Measurements from ENCODE around the gene FAM9C. TPM values are rescaled to one million over a fixed set of nuclear protein-coding genes. Genes with fewer than 3 reads are reported as not detected.
A peak's percentile ranks its signal among the peaks of the same experiment; 100 is the strongest.

FAM9C gene
- total RNA-seq, 1 experiment from 2014 or later: not detected

DNA sequence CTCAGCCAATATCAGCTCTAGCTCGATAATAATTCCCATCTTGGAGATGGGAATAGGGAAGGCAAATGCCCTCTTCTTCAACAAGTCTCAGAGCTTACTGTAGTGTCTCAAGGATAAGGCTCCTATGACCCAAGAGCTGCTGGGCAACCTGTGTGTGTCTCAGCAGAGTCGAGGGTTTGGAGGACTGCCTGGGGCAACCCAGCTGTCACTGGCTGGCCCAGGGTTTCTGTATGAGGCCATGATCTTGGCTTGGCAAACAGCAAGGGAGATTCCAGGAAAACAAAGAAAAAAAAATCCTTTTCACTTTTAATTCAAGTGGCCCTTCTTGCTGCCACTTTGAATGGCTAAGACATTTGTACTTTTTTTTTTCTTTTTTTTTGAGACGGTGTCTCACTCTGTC lies 35.1 kb downstream of the FAM9C start:
- Histone ChIP-seq H3K4me3 (ENCODE audit: low read depth in 2 of 2, low read length in 2 of 2) (no peak overlapping the region), H3K9me3 (ENCODE audit: control insufficient read depth, insufficient read depth, low read depth, low read length) (no peaks in the 10 kb centered on the region), H3K36me3 (ENCODE audit: control insufficient read depth, insufficient read depth, low read length) (no peaks in the 10 kb centered on the region), H3K27me3 (ENCODE audit: control insufficient read depth, insufficient read depth, low read length) (no peaks in the 10 kb centered on the region), H3K4me1 (ENCODE audit: control insufficient read depth, insufficient read depth, low read length) (peaks cover 10% of the 10 kb centered on the region), H3K27ac (ENCODE audit: low read length) (peak overlapping the region; percentile 69; the same call in 1 of the 2 replicates)
- DNase-seq (ENCODE audit: low read depth, low spot score) (no peak), ATAC-seq (no peak)
- intact Hi-C loops (cut with micrococcal nuclease; ENCODE audit: unreplicated experiment) (no loop called here), in situ Hi-C loops (cut with HindIII; ENCODE audit: low pct_unique_long_range_greater_than_20kb, low sequenced_read_pairs) (no loop called here)
- BruUV-seq (replicated peaks): no TSS peak
- ChIA-PET CTCF (no interaction called here), POLR2A (no interaction called here)
- TF ChIP-seq REST (IDR thresholded peaks at IDR 0.05; ENCODE audit: insufficient read depth in 1 of 2, low read depth in 2 of 2, low read length in 1 of 2) (no peak), SIN3A (IDR thresholded peaks at IDR 0.05; ENCODE audit: borderline replicate concordance, insufficient read depth, low read depth, low read length) (no peak), TCF7L2 (IDR thresholded peaks at IDR 0.05; ENCODE audit: low read depth, low read length) (no peak), POLR2AphosphoS5 (IDR thresholded peaks at IDR 0.05; ENCODE audit: low read depth, low read length) (no peak)
- TF ChIP-seq, protein P1, sequence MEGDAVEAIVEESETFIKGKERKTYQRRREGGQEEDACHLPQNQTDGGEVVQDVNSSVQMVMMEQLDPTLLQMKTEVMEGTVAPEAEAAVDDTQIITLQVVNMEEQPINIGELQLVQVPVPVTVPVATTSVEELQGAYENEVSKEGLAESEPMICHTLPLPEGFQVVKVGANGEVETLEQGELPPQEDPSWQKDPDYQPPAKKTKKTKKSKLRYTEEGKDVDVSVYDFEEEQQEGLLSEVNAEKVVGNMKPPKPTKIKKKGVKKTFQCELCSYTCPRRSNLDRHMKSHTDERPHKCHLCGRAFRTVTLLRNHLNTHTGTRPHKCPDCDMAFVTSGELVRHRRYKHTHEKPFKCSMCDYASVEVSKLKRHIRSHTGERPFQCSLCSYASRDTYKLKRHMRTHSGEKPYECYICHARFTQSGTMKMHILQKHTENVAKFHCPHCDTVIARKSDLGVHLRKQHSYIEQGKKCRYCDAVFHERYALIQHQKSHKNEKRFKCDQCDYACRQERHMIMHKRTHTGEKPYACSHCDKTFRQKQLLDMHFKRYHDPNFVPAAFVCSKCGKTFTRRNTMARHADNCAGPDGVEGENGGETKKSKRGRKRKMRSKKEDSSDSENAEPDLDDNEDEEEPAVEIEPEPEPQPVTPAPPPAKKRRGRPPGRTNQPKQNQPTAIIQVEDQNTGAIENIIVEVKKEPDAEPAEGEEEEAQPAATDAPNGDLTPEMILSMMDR (IDR thresholded peaks at IDR 0.05): no peak

GRCh38 chrX:13008851-13009250 lies 35.6 kb downstream of the FAM9C start:
- intact Hi-C loops (cut with micrococcal nuclease; ENCODE audit: unreplicated experiment): no loop called here
- in situ Hi-C loops (cut with HindIII; ENCODE audit: low pct_unique_long_range_greater_than_20kb, low sequenced_read_pairs): no loop called here
- no peak overlapping the region for H3K4me3 ChIP-seq (ENCODE audit: low read depth in 2 of 2, low read length in 2 of 2)
- peak overlapping the region; percentile 69; the same call in 1 of the 2 replicates for H3K27ac ChIP-seq (ENCODE audit: low read length)
- BruUV-seq (replicated peaks): no TSS peak
- ChIA-PET POLR2A (no interaction called here), CTCF (no interaction called here)
- TF ChIP-seq POLR2AphosphoS5 (IDR thresholded peaks at IDR 0.05; ENCODE audit: low read depth, low read length): no peak
- no peak for TF ChIP-seq TCF7L2 (IDR thresholded peaks at IDR 0.05; ENCODE audit: low read depth, low read length)
- TF ChIP-seq REST (IDR thresholded peaks at IDR 0.05; ENCODE audit: insufficient read depth in 1 of 2, low read depth in 2 of 2, low read length in 1 of 2): no peak
- TF ChIP-seq SIN3A (IDR thresholded peaks at IDR 0.05; ENCODE audit: borderline replicate concordance, insufficient read depth, low read depth, low read length): no peak
- TF ChIP-seq, protein P1 (IDR thresholded peaks at IDR 0.05): no peak
- no peaks in the 10 kb centered on the region for H3K9me3 ChIP-seq (ENCODE audit: control insufficient read depth, insufficient read depth, low read depth, low read length)
- DNase-seq (ENCODE audit: low read depth, low spot score) (no peak), ATAC-seq (no peak)
- H3K27me3 ChIP-seq (ENCODE audit: control insufficient read depth, insufficient read depth, low read length): no peaks in the 10 kb centered on the region
- peaks cover 10% of the 10 kb centered on the region for H3K4me1 ChIP-seq (ENCODE audit: control insufficient read depth, insufficient read depth, low read length)
- H3K36me3 ChIP-seq (ENCODE audit: control insufficient read depth, insufficient read depth, low read length): no peaks in the 10 kb centered on the region
